HCT116 (cell line): ENCODE data around the gene RPS6KA6. TPM values are rescaled to one million over a fixed set of nuclear protein-coding genes. Genes with fewer than 3 reads are reported as not detected.

Experiments used
- ATAC-seq: fragments of 200-7000 bp; cut with Tn5 transposase; 2 replicates; pipeline ENCODE4 v1.9.1; 2020; ENCODE audit warnings: mild to moderate bottlenecking, moderate library complexity
- BruUV-seq: library from RNA; stranded (reverse); fragments of 400-500 nt; replicated peaks from 2 replicates; lab custom pipeline; 2021; lab: Mats Ljungman, UMichigan
- CTCF ChIA-PET: fragments of 300-600 bp; sonication (Branson Sonifier 250); formaldehyde crosslinking; loops from one replicate; lab custom pipeline; 2021; ENCODE audit warnings: antibody characterized with exemption; lab: Charles Lee
- POLR2A ChIA-PET: fragments of 300-600, 350-600 bp; sonication (Branson Sonifier 250); formaldehyde crosslinking; loops from one replicate; lab custom pipeline; 2021; ENCODE audit warnings: antibody characterized with exemption; lab: Charles Lee
- RAD21 ChIA-PET, 2 experiments: fragments of 300-600 bp; sonication (Branson Sonifier 250); formaldehyde crosslinking; loops; one replicate each; lab custom pipeline; 2023; ENCODE audit warnings: low total read pairs in 2 of 2; ENCODE audit not compliant: uncharacterized antibody in 2 of 2, unreplicated experiment in 2 of 2, low non-redundant PET in 1 of 2; lab: Charles Lee
- DNase-seq: peaks from one replicate; pipeline ENCODE4 v3.0.0-alpha.2; 2010; ENCODE audit warnings: low read depth, low spot score
- H2AFZ ChIP-seq: fragments of 200-600 bp; shearing (Covaris generic), sonication (generic); 2 replicates; pipeline ENCODE4 v1.6.1; 2017; ENCODE audit warnings: low read depth, mixed run types, mixed read lengths, antibody characterized with exemption, low read length; ENCODE audit not compliant: poor library complexity, severe bottlenecking
- H3K27ac ChIP-seq: 2 replicates; pipeline ENCODE4 v1.5.1; 2012; ENCODE audit warnings: low read depth, low read length
- H3K27me3 ChIP-seq: fragments of 200-600 bp; sonication (generic); 2 replicates; pipeline ENCODE4 v1.6.1; 2016; ENCODE audit warnings: mixed run types, low read length, mixed read lengths; ENCODE audit not compliant: insufficient read depth
- H3K36me3 ChIP-seq, 2 experiments: fragments of 200-500 bp in 1 of 2; fragments of 200-600 bp in 1 of 2; sonication (Bioruptor generic) in 1 of 2; sonication (generic) in 1 of 2; 2 replicates each; pipeline versions ENCODE4 v1.5.1 to v1.6.1; 2014 to 2016; ENCODE audit warnings: low read length in 2 of 2, inconsistent platforms in 1 of 2, mixed read lengths in 1 of 2, mixed run types in 1 of 2; ENCODE audit not compliant: insufficient read depth in 2 of 2, control insufficient read depth in 1 of 2
- H3K4me1 ChIP-seq, 2 experiments: fragments of 200-600 bp in 1 of 2; sonication (generic) in 1 of 2; 2 replicates each; pipeline versions ENCODE4 v1.5.1 to v1.6.1; 2012 to 2017; ENCODE audit warnings: low read length in 2 of 2, inconsistent platforms in 1 of 2, mild to moderate bottlenecking in 1 of 2, mixed read lengths in 1 of 2, mixed run types in 1 of 2, moderate library complexity in 1 of 2; ENCODE audit not compliant: insufficient read depth in 2 of 2, control insufficient read depth in 1 of 2
- H3K4me2 ChIP-seq: fragments of 200-600 bp; sonication (generic); 2 replicates; pipeline ENCODE4 v1.6.1; 2017; ENCODE audit warnings: mixed run types, low read length, mixed read lengths
- H3K4me3 ChIP-seq, 2 experiments: fragments of 200-600 bp in 1 of 2; sonication (generic) in 1 of 2; replicated peaks in 1 of 2; 2 replicates each; pipeline ENCODE4 v1.5.1; 2011 to 2016; ENCODE audit warnings: low read length in 2 of 2, control low read depth in 1 of 2, low read depth in 1 of 2, mild to moderate bottlenecking in 1 of 2, mixed read lengths in 1 of 2, mixed run types in 1 of 2
- H3K79me2 ChIP-seq: fragments of 200-600 bp; sonication (generic); 2 replicates; pipeline ENCODE4 v1.6.1; 2017; ENCODE audit warnings: mild to moderate bottlenecking, mixed run types, low read length, moderate library complexity, mixed read lengths; ENCODE audit not compliant: insufficient read depth
- H3K9ac ChIP-seq: fragments of 200-600 bp; sonication (generic); 2 replicates; pipeline ENCODE4 v1.6.1; 2016; ENCODE audit warnings: low read length, mixed read lengths
- H3K9me2 ChIP-seq: fragments of 200-600 bp; sonication (generic), shearing (Covaris generic); 2 replicates; pipeline ENCODE4 v1.6.1; 2017; ENCODE audit warnings: mixed run types, mild to moderate bottlenecking, moderate library complexity; ENCODE audit not compliant: insufficient read depth
- H3K9me3 ChIP-seq, 2 experiments: fragments of 200-500 bp in 1 of 2; fragments of 200-600 bp in 1 of 2; sonication (Bioruptor generic) in 1 of 2; sonication (generic) in 1 of 2; 2 replicates each; pipeline ENCODE4 v1.6.1; 2014 to 2017; ENCODE audit warnings: low read length in 2 of 2, mixed read lengths in 2 of 2, inconsistent platforms in 1 of 2, low read depth in 1 of 2, mild to moderate bottlenecking in 1 of 2, mixed run types in 1 of 2, moderate library complexity in 1 of 2; ENCODE audit not compliant: control insufficient read depth in 1 of 2, insufficient read depth in 1 of 2
- H4K20me1 ChIP-seq: fragments of 200-600 bp; sonication (generic), shearing (Covaris generic); 2 replicates; pipeline ENCODE4 v1.6.1; 2017; ENCODE audit warnings: mixed run types, mild to moderate bottlenecking, moderate library complexity; ENCODE audit not compliant: insufficient read depth
- CBX3 ChIP-seq: IDR thresholded peaks from 2 replicates; pipeline ENCODE4 v1.6.1; 2012; ENCODE audit warnings: low read depth
- CEBPB ChIP-seq: IDR thresholded peaks from 2 replicates; pipeline ENCODE4 v1.6.1; 2012; ENCODE audit warnings: low read depth
- EGR1 ChIP-seq: IDR thresholded peaks from 2 replicates; pipeline ENCODE4 v1.6.1; 2012; ENCODE audit warnings: low read depth
- EZH2 ChIP-seq: fragments of 200-600 bp; sonication (generic); IDR thresholded peaks from 2 replicates; pipeline ENCODE4 v1.6.1; 2017; ENCODE audit warnings: antibody characterized with exemption, mixed run types
- POLR2A ChIP-seq: IDR thresholded peaks from 2 replicates; pipeline ENCODE4 v1.7.0; 2011; ENCODE audit warnings: borderline replicate concordance; ENCODE audit not compliant: insufficient read depth, insufficient read length; ENCODE audit errors: extremely low read depth
- POLR2AphosphoS5 ChIP-seq: IDR thresholded peaks from 2 replicates; pipeline ENCODE4 v1.6.1; 2011; ENCODE audit warnings: mild to moderate bottlenecking, low read depth, low read length, moderate library complexity
- SP1 ChIP-seq: IDR thresholded peaks from 2 replicates; pipeline ENCODE4 v1.6.1; 2012; ENCODE audit warnings: low read depth
- SRF ChIP-seq: IDR thresholded peaks from 2 replicates; pipeline ENCODE4 v1.6.1; 2012; ENCODE audit warnings: low read depth
- TCF7L2 ChIP-seq: IDR thresholded peaks from 2 replicates; pipeline ENCODE4 v1.7.0; 2011; ENCODE audit warnings: borderline replicate concordance, inconsistent platforms; ENCODE audit not compliant: insufficient read depth, insufficient read length; ENCODE audit errors: extremely low read depth
- ZNF274 ChIP-seq: fragments of 200-500 bp; sonication (Bioruptor generic); IDR thresholded peaks from 2 replicates; pipeline ENCODE4 v1.6.1; 2014; ENCODE audit warnings: mild to moderate bottlenecking, low read depth, low read length, inconsistent platforms
- intact Hi-C: fragments of 100-400 bp; cut with micrococcal nuclease; formaldehyde crosslinking; loops from 2 replicates; pipeline ENCODE4 v1.10.0; 2022
- total RNA-seq: library from RNA; stranded (reverse); gene quantifications from one replicate; pipeline ENCODE4 v1.2.1, GENCODE V29; 2021; ENCODE audit not compliant: unreplicated experiment
- TF ChIP-seq, protein P1 (sequence below): IDR thresholded peaks from 2 replicates; pipeline ENCODE4 v1.6.1; 2012
- TF ChIP-seq, protein P2 (sequence below): IDR thresholded peaks from 2 replicates; pipeline ENCODE4 v1.6.1; 2012
- TF ChIP-seq, protein P3 (sequence below): IDR thresholded peaks from 2 replicates; pipeline ENCODE4 v1.6.1; 2012; ENCODE audit warnings: low read depth
- TF ChIP-seq, protein P4 (sequence below), 3 experiments: fragments of 200-600 bp in 1 of 3; sonication (generic) in 1 of 3; IDR thresholded peaks in 2 of 3; conservative IDR thresholded peaks in 1 of 3; 2 replicates each; pipeline ENCODE4 v1.5.1; 2012 to 2017; ENCODE audit warnings: low read depth in 2 of 3, low read length in 2 of 3, antibody characterized with exemption in 1 of 3, borderline replicate concordance in 1 of 3, control low read depth in 1 of 3, mild to moderate bottlenecking in 1 of 3, mixed read lengths in 1 of 3, mixed run types in 1 of 3, moderate library complexity in 1 of 3; ENCODE audit not compliant: insufficient read depth in 1 of 3

RPS6KA6 gene
- total RNA-seq, 1 experiment from 2014 or later: not detected

DNA sequence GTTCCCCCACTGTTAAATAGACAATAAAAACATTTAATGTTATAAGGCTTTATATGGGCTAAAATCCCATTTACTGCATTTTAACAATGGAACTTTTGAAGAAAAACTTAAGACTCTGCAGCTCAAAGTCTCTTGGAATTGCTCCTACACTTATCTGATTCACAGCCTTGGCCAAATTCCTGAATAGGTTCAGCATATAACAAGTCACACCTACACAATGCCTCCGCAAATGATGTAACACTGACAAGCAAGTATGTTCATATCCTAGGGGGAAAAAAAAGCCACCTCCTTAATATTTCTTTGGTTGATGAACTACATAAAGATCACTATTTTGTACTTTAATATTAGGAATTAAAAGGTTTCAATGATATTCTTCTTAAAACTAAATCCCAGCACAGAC lies 34.5 kb downstream of the RPS6KA6 start:
- no peaks in the 10 kb centered on the region for H3K4me1 ChIP-seq
- DNase-seq (no peak), ATAC-seq (no peak)
- no peak overlapping the region for H3K4me2 ChIP-seq
- H4K20me1 ChIP-seq: no peaks in the 10 kb centered on the region
- POLR2A ChIA-PET: no interaction called here
- H3K9ac ChIP-seq: no peak overlapping the region
- intact Hi-C loops: no loop called here
- no peaks in the 10 kb centered on the region for H3K79me2 ChIP-seq
- no peaks in the 10 kb centered on the region for H3K9me3 ChIP-seq
- no peaks in the 10 kb centered on the region for H3K27me3 ChIP-seq
- RAD21 ChIA-PET: no interaction called here
- TF ChIP-seq CBX3 (no peak), EGR1 (no peak), EZH2 (no peak), POLR2AphosphoS5 (no peak), CEBPB (no peak), TCF7L2 (no peak), ZNF274 (no peak), SP1 (no peak), SRF (no peak), POLR2A (no peak)
- TF ChIP-seq, protein P1, sequence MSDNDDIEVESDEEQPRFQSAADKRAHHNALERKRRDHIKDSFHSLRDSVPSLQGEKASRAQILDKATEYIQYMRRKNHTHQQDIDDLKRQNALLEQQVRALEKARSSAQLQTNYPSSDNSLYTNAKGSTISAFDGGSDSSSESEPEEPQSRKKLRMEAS: no peak
- TF ChIP-seq, protein P2, sequence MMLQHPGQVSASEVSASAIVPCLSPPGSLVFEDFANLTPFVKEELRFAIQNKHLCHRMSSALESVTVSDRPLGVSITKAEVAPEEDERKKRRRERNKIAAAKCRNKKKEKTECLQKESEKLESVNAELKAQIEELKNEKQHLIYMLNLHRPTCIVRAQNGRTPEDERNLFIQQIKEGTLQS: no peak
- TF ChIP-seq, protein P3, sequence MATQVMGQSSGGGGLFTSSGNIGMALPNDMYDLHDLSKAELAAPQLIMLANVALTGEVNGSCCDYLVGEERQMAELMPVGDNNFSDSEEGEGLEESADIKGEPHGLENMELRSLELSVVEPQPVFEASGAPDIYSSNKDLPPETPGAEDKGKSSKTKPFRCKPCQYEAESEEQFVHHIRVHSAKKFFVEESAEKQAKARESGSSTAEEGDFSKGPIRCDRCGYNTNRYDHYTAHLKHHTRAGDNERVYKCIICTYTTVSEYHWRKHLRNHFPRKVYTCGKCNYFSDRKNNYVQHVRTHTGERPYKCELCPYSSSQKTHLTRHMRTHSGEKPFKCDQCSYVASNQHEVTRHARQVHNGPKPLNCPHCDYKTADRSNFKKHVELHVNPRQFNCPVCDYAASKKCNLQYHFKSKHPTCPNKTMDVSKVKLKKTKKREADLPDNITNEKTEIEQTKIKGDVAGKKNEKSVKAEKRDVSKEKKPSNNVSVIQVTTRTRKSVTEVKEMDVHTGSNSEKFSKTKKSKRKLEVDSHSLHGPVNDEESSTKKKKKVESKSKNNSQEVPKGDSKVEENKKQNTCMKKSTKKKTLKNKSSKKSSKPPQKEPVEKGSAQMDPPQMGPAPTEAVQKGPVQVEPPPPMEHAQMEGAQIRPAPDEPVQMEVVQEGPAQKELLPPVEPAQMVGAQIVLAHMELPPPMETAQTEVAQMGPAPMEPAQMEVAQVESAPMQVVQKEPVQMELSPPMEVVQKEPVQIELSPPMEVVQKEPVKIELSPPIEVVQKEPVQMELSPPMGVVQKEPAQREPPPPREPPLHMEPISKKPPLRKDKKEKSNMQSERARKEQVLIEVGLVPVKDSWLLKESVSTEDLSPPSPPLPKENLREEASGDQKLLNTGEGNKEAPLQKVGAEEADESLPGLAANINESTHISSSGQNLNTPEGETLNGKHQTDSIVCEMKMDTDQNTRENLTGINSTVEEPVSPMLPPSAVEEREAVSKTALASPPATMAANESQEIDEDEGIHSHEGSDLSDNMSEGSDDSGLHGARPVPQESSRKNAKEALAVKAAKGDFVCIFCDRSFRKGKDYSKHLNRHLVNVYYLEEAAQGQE: no peak
- TF ChIP-seq, protein P4, sequence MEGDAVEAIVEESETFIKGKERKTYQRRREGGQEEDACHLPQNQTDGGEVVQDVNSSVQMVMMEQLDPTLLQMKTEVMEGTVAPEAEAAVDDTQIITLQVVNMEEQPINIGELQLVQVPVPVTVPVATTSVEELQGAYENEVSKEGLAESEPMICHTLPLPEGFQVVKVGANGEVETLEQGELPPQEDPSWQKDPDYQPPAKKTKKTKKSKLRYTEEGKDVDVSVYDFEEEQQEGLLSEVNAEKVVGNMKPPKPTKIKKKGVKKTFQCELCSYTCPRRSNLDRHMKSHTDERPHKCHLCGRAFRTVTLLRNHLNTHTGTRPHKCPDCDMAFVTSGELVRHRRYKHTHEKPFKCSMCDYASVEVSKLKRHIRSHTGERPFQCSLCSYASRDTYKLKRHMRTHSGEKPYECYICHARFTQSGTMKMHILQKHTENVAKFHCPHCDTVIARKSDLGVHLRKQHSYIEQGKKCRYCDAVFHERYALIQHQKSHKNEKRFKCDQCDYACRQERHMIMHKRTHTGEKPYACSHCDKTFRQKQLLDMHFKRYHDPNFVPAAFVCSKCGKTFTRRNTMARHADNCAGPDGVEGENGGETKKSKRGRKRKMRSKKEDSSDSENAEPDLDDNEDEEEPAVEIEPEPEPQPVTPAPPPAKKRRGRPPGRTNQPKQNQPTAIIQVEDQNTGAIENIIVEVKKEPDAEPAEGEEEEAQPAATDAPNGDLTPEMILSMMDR (IDR thresholded peaks at IDR 0.05 in 2 of 3, conservative IDR thresholded peaks at IDR 0.05 in 1 of 3; ENCODE audit: borderline replicate concordance in 1 of 3, insufficient read depth in 1 of 3, low read depth in 2 of 3, low read length in 2 of 3): no peak
- TF ChIP-seq, all 23 proteins: peak for 0
- CTCF ChIA-PET: no interaction called here
- BruUV-seq: no TSS peak
- no peaks in the 10 kb centered on the region for H3K36me3 ChIP-seq
- H3K4me3 ChIP-seq: no peak overlapping the region
- H2AFZ ChIP-seq: no peak overlapping the region
- no peaks in the 10 kb centered on the region for H3K9me2 ChIP-seq
- no peak overlapping the region for H3K27ac ChIP-seq
